ENCODE data around the gene LIN7C.

The LIN7C gene

GRCh38 chr11:27509908-27510307, 3.3 kb upstream of the LIN7C start:
- no peak for DNase-seq (ENCODE audit: low spot score)

GRCh38 chr11:27507557-27508322, 1.2 kb upstream of the LIN7C start:
- DNase-seq (ENCODE audit: low spot score) = no peak

- DNase-seq (ENCODE audit: low spot score) = no peak
Measured at GRCh38 chr11:27505781-27506180, 788 bp downstream of the LIN7C start.

- DNase-seq (ENCODE audit: low spot score) = no peak
Measured at GRCh38 chr11:27504205-27504604, 2.4 kb downstream of the LIN7C start.

- no peak for DNase-seq (ENCODE audit: low spot score)
Measured at GRCh38 chr11:27501100-27501499, 5.5 kb downstream of the LIN7C start.

GRCh38 chr11:27497911-27498310, 8.7 kb downstream of the LIN7C start:
- DNase-seq (ENCODE audit: low spot score) = no peak

GRCh38 chr11:27497284-27497866, 9.2 kb downstream of the LIN7C start:
- peak; percentile 66 for DNase-seq (ENCODE audit: low spot score)

GRCh38 chr11:27496461-27496860, 10.1 kb downstream of the LIN7C start:
- DNase-seq (ENCODE audit: low spot score) = no peak

- DNase-seq (ENCODE audit: low spot score) = no peak
Measured at GRCh38 chr11:27495710-27496300, 10.8 kb downstream of the LIN7C start.

- DNase-seq (ENCODE audit: low spot score) = no peak
Measured at GRCh38 chr11:27489092-27489491, 17.5 kb downstream of the LIN7C start.

- DNase-seq (ENCODE audit: low spot score) = no peak
Measured at GRCh38 chr11:27487706-27488105, 18.9 kb downstream of the LIN7C start.

- DNase-seq (ENCODE audit: low spot score) = peak; percentile 81
Measured at GRCh38 chr11:27485930-27486773, 20.4 kb downstream of the LIN7C start.

- DNase-seq (ENCODE audit: low spot score) = no peak
Measured at GRCh38 chr11:27482793-27483192, 23.8 kb downstream of the LIN7C start.

GRCh38 chr11:27481992-27482391, 24.6 kb downstream of the LIN7C start:
- no peak for DNase-seq (ENCODE audit: low spot score)

- DNase-seq (ENCODE audit: low spot score) = no peak
Measured at GRCh38 chr11:27477831-27478230, 28.7 kb downstream of the LIN7C start.

GRCh38 chr11:27477243-27477642, 29.3 kb downstream of the LIN7C start:
- DNase-seq (ENCODE audit: low spot score) = no peak

- no peak for DNase-seq (ENCODE audit: low spot score)
Measured at GRCh38 chr11:27475622-27476021, 30.9 kb downstream of the LIN7C start.

GRCh38 chr11:27473017-27473406, 33.6 kb downstream of the LIN7C start:
- DNase-seq (ENCODE audit: low spot score) = no peak

- peak; percentile 98 for DNase-seq (ENCODE audit: low spot score)
Measured at GRCh38 chr11:27472398-27473016, 34.1 kb downstream of the LIN7C start, which contains the start of gene LGR4. TSS of gene LGR4 (minus strand) at chr11:27472790. CDS start at chr11:27472302, 488 bp downstream.

GRCh38 chr11:27471589-27472397, 34.8 kb downstream of the LIN7C start:
- DNase-seq (ENCODE audit: low spot score) = peak; percentile 65
